Gastrocnemius medialis (tissue), 4 donors: ENCODE results near the gene FIZ1. TPM values are rescaled to one million over a fixed set of nuclear protein-coding genes. Genes with fewer than 3 reads are reported as not detected.

Source experiments
- ATAC-seq, 2 donors: fragments of 150-250 bp; one replicate each; pipeline ENCODE4 v1.9.1; 2016
- DNase-seq, 2 donors: peaks; one replicate each; pipeline ENCODE4 v3.0.0-alpha.2; 2019
- H3K27ac ChIP-seq, 4 donors: fragments of 200-600 bp; sonication (generic); 1 replicate in 1 of 4; 2 replicates in 3 of 4; pipeline ENCODE4 v1.5.1; 2016 to 2018; ENCODE audit warnings: mild to moderate bottlenecking in 2 of 4, moderate library complexity in 1 of 4
- H3K27me3 ChIP-seq, 3 donors: fragments of 200-600 bp; sonication (generic) in 2 of 3; 1 replicate in 1 of 3; 2 replicates in 2 of 3; pipeline versions ENCODE4 v1.5.1 to v1.6.0; 2016 to 2019; ENCODE audit warnings: mild to moderate bottlenecking in 1 of 3, moderate library complexity in 1 of 3
- H3K36me3 ChIP-seq, 2 donors: fragments of 200-600 bp; sonication (generic) in 1 of 2; one replicate each; pipeline ENCODE4 v1.5.1; 2017 to 2018
- H3K4me1 ChIP-seq, 2 donors: fragments of 200-600 bp; sonication (generic) in 1 of 2; one replicate each; pipeline ENCODE4 v1.5.1; 2016 to 2017; ENCODE audit warnings: mild to moderate bottlenecking in 2 of 2
- H3K4me3 ChIP-seq, 4 donors: fragments of 200-600 bp; sonication (generic) in 3 of 4; 1 replicate in 1 of 4; 2 replicates in 3 of 4; pipeline ENCODE4 v1.5.1; 2016 to 2019; ENCODE audit warnings: mild to moderate bottlenecking in 2 of 4
- H3K9me3 ChIP-seq, 3 donors: fragments of 200-600 bp; sonication (generic) in 2 of 3; 1 replicate in 1 of 3; 2 replicates in 2 of 3; pipeline ENCODE4 v1.5.1; 2016 to 2019
- POLR2A ChIP-seq, 2 donors: fragments of 450-650 bp; IDR thresholded peaks; one replicate each; pipeline ENCODE4 v1.6.1; 2017; ENCODE audit warnings: antibody characterized with exemption in 2 of 2, mild to moderate bottlenecking in 2 of 2, moderate library complexity in 2 of 2
- in situ Hi-C, 4 donors: fragments of 200-750 bp; cut with MboI; loops; one replicate each; pipeline versions ENCODE4 v1.15.0 to v1.8.0; 2017; ENCODE audit warnings: low sequenced_read_pairs in 4 of 4
- intact Hi-C: fragments of 100-400 bp; cut with DNase I; formaldehyde crosslinking; loops from one replicate; pipeline ENCODE4 v1.15.1; 2023; ENCODE audit warnings: low total_unique reads
- total RNA-seq, 4 donors: library from RNA; depleted of rRNA; stranded (reverse); fragments of >200 nt; gene quantifications; one replicate each; pipeline versions ENCODE4 v1.1.0 to v1.2.3, GENCODE V29; 2016
- TF ChIP-seq, protein P1 (sequence below), 5 experiments: fragments of 450-650 bp in 3 of 5; fragments of 200-600 bp in 2 of 5; sonication (generic) in 2 of 5; IDR thresholded peaks in 4 of 5; conservative IDR thresholded peaks in 1 of 5; 1 replicate in 4 of 5; 2 replicates in 1 of 5; pipeline ENCODE4 v1.5.1; 2016 to 2019; ENCODE audit warnings: antibody characterized with exemption in 5 of 5, mild to moderate bottlenecking in 3 of 5, moderate library complexity in 3 of 5

Gene FIZ1
- total RNA-seq, 4 donors from 2014 or later: 6.8 to 11.2 (median 7.4) TPM

DNA sequence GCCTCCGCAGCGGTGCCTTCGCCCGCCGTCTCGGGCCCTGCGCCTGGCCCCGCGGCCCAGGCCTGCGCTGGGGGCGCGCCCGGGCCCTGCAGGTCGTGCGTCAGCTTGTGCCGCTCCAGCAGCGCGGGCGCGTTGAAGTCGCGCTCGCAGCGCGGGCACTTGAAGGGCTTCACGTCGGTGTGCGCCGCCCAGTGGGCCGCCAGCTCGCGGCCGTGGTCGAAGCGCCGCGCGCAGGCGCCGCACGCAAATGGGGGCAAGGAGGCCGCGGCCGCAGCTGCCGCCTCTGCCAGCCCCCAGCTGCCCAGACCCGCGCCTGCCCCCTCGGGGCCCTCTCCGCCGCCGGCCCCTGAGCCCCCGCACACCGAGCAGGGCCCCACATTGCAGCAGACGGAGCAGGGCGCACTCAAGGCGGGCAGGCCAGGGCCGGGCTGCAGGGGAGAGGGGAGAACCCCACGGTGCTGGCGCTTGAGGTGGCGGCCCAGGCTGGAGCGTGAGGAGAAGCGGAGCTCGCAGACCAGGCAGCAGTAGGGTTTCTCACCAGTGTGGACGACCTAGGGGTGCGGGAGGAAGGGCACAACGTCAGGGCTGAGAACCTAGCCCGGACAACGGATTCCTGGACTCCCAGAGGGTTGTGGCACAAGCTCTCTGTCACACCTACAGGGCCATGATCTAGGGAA is 6.1 kb downstream of the FIZ1 start:
- TF ChIP-seq, protein P1, sequence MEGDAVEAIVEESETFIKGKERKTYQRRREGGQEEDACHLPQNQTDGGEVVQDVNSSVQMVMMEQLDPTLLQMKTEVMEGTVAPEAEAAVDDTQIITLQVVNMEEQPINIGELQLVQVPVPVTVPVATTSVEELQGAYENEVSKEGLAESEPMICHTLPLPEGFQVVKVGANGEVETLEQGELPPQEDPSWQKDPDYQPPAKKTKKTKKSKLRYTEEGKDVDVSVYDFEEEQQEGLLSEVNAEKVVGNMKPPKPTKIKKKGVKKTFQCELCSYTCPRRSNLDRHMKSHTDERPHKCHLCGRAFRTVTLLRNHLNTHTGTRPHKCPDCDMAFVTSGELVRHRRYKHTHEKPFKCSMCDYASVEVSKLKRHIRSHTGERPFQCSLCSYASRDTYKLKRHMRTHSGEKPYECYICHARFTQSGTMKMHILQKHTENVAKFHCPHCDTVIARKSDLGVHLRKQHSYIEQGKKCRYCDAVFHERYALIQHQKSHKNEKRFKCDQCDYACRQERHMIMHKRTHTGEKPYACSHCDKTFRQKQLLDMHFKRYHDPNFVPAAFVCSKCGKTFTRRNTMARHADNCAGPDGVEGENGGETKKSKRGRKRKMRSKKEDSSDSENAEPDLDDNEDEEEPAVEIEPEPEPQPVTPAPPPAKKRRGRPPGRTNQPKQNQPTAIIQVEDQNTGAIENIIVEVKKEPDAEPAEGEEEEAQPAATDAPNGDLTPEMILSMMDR (IDR thresholded peaks at IDR 0.05 in 4 of 5, conservative IDR thresholded peaks at IDR 0.05 in 1 of 5): no peak
- TF ChIP-seq POLR2A (IDR thresholded peaks at IDR 0.05): no peak
- Histone ChIP-seq H3K4me3 (no peak overlapping the region), H3K27ac (peak overlapping the region in 3 of 4 donors; percentile 42 to 100 (median 44)), H3K36me3 (peaks cover 0 to 16% of the 10 kb centered on the region in 2 donors), H3K9me3 (no peaks in the 10 kb centered on the region), H3K4me1 (peaks cover 7 to 14% of the 10 kb centered on the region in 2 donors), H3K27me3 (no peaks in the 10 kb centered on the region)
- intact Hi-C loops: no loop called here
- in situ Hi-C loops: no loop called here
- no peak for ATAC-seq
- DNase-seq: no peak

DNA sequence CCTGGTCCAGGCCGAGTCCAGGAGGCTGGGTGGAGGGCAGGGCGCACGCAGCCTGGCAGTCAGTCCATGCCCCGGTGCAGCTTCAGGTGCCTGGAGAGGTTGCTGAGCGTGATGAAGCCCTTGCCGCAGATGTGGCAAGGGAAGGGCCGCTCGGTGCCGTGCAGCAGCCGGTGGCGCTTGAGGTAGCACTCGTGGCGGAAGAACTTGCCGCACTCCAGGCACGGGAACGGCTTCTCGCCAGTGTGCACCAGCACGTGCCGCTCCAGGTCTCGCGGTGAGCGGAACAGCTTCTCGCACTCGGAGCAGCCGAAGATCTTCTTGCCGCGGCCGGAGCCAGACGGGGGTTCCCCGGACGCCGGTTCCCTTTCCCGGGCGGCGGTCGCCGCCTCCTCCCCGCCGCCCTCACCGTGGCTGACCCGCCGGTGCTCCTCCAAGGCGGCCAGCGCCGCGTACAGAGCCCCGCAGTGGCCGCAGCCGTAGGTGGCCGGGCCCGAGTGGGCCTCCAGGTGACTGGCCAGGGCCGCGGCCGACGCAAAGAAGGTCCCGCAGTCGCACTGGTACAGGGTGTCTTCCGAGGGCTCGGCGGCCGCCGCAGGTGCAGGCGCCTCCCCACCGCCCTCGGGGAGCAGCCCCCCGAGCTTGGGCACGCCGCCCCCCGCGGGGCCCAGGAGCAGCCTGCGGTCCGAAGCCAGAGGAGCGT is 6.8 kb downstream of the FIZ1 start:
- peaks cover 11 to 16% of the 10 kb centered on the region in 2 donors for H3K4me1 ChIP-seq
- in situ Hi-C loops: no loop called here
- TF ChIP-seq POLR2A (IDR thresholded peaks at IDR 0.05): no peak
- TF ChIP-seq, protein P1 (IDR thresholded peaks at IDR 0.05 in 4 of 5, conservative IDR thresholded peaks at IDR 0.05 in 1 of 5): no peak
- H3K9me3 ChIP-seq: no peaks in the 10 kb centered on the region
- no peak for DNase-seq
- no peak overlapping the region for H3K4me3 ChIP-seq
- H3K36me3 ChIP-seq: peaks cover 0 to 16% of the 10 kb centered on the region in 2 donors
- ATAC-seq: no peak
- intact Hi-C loops: no loop called here
- no peaks in the 10 kb centered on the region for H3K27me3 ChIP-seq
- H3K27ac ChIP-seq: no peak overlapping the region

DNA sequence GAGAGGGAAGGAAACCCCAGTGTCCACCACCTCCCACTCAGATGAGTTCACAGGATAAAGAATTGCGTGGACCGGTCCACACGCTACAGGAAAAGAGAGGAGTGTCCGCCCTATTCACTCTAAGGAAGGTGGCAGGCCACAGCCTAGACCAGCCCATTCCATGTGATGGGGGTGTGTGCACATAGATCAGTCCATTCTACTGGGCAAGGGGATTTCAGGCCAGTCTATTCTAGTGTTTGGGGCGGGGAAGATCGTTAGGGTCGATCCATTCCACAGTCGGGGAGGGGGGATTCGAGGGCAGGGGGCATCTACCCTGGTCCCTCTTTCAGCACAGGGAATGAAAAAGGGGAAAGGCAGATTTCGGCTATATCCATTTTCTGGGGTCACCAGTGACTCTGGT is 7.8 kb downstream of the FIZ1 start:
- Histone ChIP-seq H3K4me1 (peaks cover 21 to 24% of the 10 kb centered on the region in 2 donors), H3K27me3 (peaks cover 0 to under 1% (median 0%) of the 10 kb centered on the region in 3 donors), H3K36me3 (peaks cover 0 to 16% of the 10 kb centered on the region in 2 donors), H3K4me3 (no peak overlapping the region), H3K9me3 (no peaks in the 10 kb centered on the region), H3K27ac (no peak overlapping the region)
- intact Hi-C loops (no loop called here), in situ Hi-C loops (no loop called here)
- TF ChIP-seq, protein P1 (IDR thresholded peaks at IDR 0.05 in 4 of 5, conservative IDR thresholded peaks at IDR 0.05 in 1 of 5): no peak
- no peak for TF ChIP-seq POLR2A (IDR thresholded peaks at IDR 0.05)
- ATAC-seq: no peak
- DNase-seq: no peak

DNA sequence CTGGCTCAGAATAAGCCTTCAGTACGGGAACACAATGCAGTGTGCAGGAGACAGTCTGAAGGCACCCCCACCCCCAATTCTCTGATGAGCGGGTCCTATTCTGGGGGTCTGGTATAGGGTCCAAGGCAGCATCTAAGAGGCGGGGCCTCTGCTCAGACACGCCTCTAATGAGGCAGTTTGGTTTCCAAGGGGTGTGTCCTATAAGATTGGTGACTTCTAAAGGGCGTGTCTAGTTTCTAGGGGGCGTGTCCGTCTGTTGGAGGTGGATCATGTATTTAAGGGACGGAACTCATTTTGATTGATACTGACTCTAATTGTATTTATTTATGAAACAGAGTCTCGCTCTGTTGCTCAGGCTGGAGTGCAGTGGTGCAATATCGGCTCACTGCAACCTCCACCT is 8.7 kb downstream of the FIZ1 start:
- TF ChIP-seq, protein P1 (IDR thresholded peaks at IDR 0.05 in 4 of 5, conservative IDR thresholded peaks at IDR 0.05 in 1 of 5): no peak
- no peak for TF ChIP-seq POLR2A (IDR thresholded peaks at IDR 0.05)
- Histone ChIP-seq H3K36me3 (peaks cover 0 to 8% of the 10 kb centered on the region in 2 donors), H3K4me3 (no peak overlapping the region), H3K9me3 (no peaks in the 10 kb centered on the region), H3K4me1 (peaks cover 23 to 27% of the 10 kb centered on the region in 2 donors), H3K27me3 (peaks cover 3 to 9% (median 6%) of the 10 kb centered on the region in 3 donors), H3K27ac (no peak overlapping the region)
- DNase-seq (no peak), ATAC-seq (no peak)
- in situ Hi-C loops (no loop called here), intact Hi-C loops (no loop called here)
